CD4-positive, alpha-beta memory T cell (primary cell): ENCODE results near the gene LPAR5. TPM values are rescaled to one million over a fixed set of nuclear protein-coding genes. Genes with fewer than 3 reads are reported as not detected.

Source experiments
- CTCF ChIA-PET: fragments of 350-600 bp; sonication (Branson Sonifier 250); formaldehyde crosslinking; loops from one replicate; lab custom pipeline; 2021; ENCODE audit warnings: inconsistent platforms; ENCODE audit not compliant: partially characterized antibody; lab: Charles Lee
- POLR2A ChIA-PET: fragments of 350-600 bp; sonication (Branson Sonifier 250); formaldehyde crosslinking; loops from one replicate; lab custom pipeline; 2021; ENCODE audit not compliant: partially characterized antibody; lab: Charles Lee
- DNase-seq, 5 donors: peaks; one replicate each; pipeline versions ENCODE4 v3.0.0 to v3.0.0-alpha.2; 2020 to 2022; ENCODE audit warnings: mixed read lengths in 1 of 5
- H3K27ac ChIP-seq: one replicate; pipeline ENCODE4 v1.7.0; 2013; ENCODE audit warnings: low read depth, low read length
- H3K27me3 ChIP-seq: 2 replicates; pipeline ENCODE4 v1.7.0; 2013; ENCODE audit warnings: mild to moderate bottlenecking, low read length, moderate library complexity; ENCODE audit not compliant: insufficient read depth
- H3K36me3 ChIP-seq: 2 replicates; pipeline ENCODE4 v1.7.0; 2013; ENCODE audit warnings: mild to moderate bottlenecking, low read length, moderate library complexity; ENCODE audit not compliant: insufficient read depth
- H3K4me1 ChIP-seq: 2 replicates; pipeline ENCODE4 v1.7.0; 2013; ENCODE audit warnings: mild to moderate bottlenecking, low read length, moderate library complexity; ENCODE audit not compliant: insufficient read depth
- H3K4me3 ChIP-seq, 2 donors: one replicate each; pipeline ENCODE4 v1.7.0; 2013; ENCODE audit warnings: low read length in 2 of 2, mild to moderate bottlenecking in 1 of 2
- H3K9me3 ChIP-seq, 2 donors: one replicate each; pipeline ENCODE4 v1.7.0; 2013; ENCODE audit warnings: low read length in 2 of 2, control low read depth in 1 of 2; ENCODE audit not compliant: control insufficient read depth in 1 of 2
- H3K27ac Mint-ChIP-seq, 7 donors: one replicate each; pipeline ENCODE4 v1.8.0; 2020 to 2021; ENCODE audit warnings: mixed read lengths in 7 of 7, mild to moderate bottlenecking in 6 of 7, inconsistent platforms in 3 of 7, moderate library complexity in 3 of 7
- H3K27me3 Mint-ChIP-seq, 2 donors: one replicate each; pipeline ENCODE4 v1.8.0; 2020 to 2021; ENCODE audit warnings: mixed read lengths in 2 of 2
- H3K36me3 Mint-ChIP-seq, 2 donors: one replicate each; pipeline ENCODE4 v1.8.0; 2020 to 2021; ENCODE audit warnings: mixed read lengths in 2 of 2, inconsistent platforms in 1 of 2, mild to moderate bottlenecking in 1 of 2
- H3K4me1 Mint-ChIP-seq, 4 donors: one replicate each; pipeline ENCODE4 v1.8.0; 2020 to 2021; ENCODE audit warnings: mixed read lengths in 4 of 4, mild to moderate bottlenecking in 1 of 4
- H3K4me3 Mint-ChIP-seq, 8 donors: one replicate each; pipeline ENCODE4 v1.8.0; 2020 to 2021; ENCODE audit warnings: mixed read lengths in 8 of 8, mild to moderate bottlenecking in 7 of 8, moderate library complexity in 6 of 8, inconsistent platforms in 3 of 8
- H3K9me3 Mint-ChIP-seq, 8 donors: one replicate each; pipeline ENCODE4 v1.8.0; 2020 to 2021; ENCODE audit warnings: mixed read lengths in 8 of 8, mild to moderate bottlenecking in 5 of 8, inconsistent platforms in 3 of 8, moderate library complexity in 1 of 8
- intact Hi-C: fragments of 100-400 bp; cut with micrococcal nuclease; formaldehyde crosslinking; loops from one replicate; pipeline ENCODE4 v1.15.1; 2023
- polyA plus RNA-seq, 2 donors: library from polyadenylated mRNA; unstranded; fragments of 300-500 nt; fragmentation: Illumina TruSeq; gene quantifications; one replicate each; pipeline ENCODE4 v1.2.3, GENCODE V29; 2021
- total RNA-seq, 2 experiments: library from RNA; stranded (reverse); gene quantifications; one replicate each; pipeline ENCODE4 v1.2.3, GENCODE V29; 2021

Gene LPAR5
- total and polyA plus RNA-seq, 4 experiments from 2014 or later, result 5.4 to 11.9 (median 10.6) TPM

DNA sequence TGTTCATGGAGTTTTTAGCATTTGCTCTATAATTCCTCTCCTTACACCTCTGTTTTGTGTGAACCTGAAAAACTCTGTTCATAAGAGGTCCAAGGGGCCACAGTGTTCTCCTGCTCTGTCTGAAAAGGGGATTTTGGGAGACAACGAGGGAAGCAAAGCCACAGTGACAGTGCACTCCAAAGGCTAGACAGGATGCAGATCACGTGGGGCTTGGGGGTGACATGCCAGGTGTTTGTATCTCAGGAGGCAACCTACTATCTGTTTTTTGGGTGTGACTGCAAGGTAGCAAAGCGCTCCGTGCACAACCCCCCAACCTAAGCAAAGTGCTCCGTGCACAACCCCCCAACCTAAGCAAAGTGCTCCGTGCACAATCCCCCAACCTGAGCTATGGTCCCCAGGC, 23.5 kb downstream of the LPAR5 start:
- Mint-ChIP-seq H3K36me3 (no peaks in the 10 kb centered on the region), H3K4me1 (peaks cover 21 to 43% (median 30%) of the 10 kb centered on the region in 4 donors), H3K27ac (peak overlapping the region; percentile 81 to 95 (median 89)), H3K9me3 (no peaks in the 10 kb centered on the region), H3K27me3 (no peaks in the 10 kb centered on the region), H3K4me3 (peak overlapping the region; percentile 34 to 81 (median 68))
- Histone ChIP-seq H3K27ac (peak overlapping the region; percentile 37), H3K36me3 (no peaks in the 10 kb centered on the region), H3K4me3 (peak overlapping the region in 1 of 2 donors; percentile 17), H3K27me3 (no peaks in the 10 kb centered on the region), H3K9me3 (no peaks in the 10 kb centered on the region), H3K4me1 (peaks cover 38% of the 10 kb centered on the region)
- POLR2A ChIA-PET, result interaction anchor here (1.0 to 3.9 kb wide), 11 partner anchors 9 to 240 kb away, joined by 3 to 24 read pairs (median 6); partner anchors contain the start of genes CDCA3, COPS7A, LPAR5 and NOP2
- intact Hi-C loops, result no loop called here
- CTCF ChIA-PET, result interaction anchor here (0.7 to 2.1 kb wide), 6 partner anchors 10 to 222 kb away, joined by 3 to 9 read pairs (median 4); no protein-coding TSS in a partner anchor
- peak in 3 of 5 donors; percentile 36 to 68 (median 40) for DNase-seq

DNA sequence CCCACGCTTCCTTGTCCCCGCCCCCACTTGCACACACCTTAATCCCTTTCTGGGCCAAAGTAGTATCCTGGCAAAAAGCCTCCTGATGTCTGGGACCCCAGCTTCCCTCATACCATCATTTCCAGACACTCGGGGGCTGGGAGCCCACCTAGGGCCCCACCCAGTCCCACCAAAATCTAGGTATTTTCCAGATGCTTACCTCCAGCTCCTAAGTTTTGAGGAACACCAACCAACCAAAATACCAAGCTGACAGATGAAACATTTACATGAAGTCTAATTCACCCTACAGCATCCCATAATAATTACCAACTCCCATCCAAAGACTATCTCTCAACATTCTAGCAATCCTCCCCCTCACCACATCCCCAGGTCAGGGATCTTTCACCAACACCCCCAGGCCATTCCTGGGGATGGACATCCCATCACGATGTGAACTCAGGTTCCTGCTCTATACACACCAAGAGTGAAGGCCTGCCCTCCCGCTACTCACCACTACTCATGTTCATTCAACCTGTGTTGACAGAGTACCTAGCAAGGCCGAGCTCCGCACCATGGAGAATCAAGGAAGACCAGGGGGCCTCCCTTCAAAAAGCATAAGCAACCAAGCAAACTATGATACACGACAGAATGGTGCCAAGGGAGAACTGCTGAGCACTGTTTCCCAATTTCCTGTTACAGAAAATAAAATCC, 27.0 kb downstream of the LPAR5 start:
- intact Hi-C loops, result loop anchor here (1.0 kb wide), 1 partner anchor 9 kb away; no protein-coding TSS in a partner anchor
- H3K36me3 ChIP-seq, result no peaks in the 10 kb centered on the region
- no peak overlapping the region for H3K27ac ChIP-seq
- no peak overlapping the region for H3K4me3 Mint-ChIP-seq
- H3K4me3 ChIP-seq, result no peak overlapping the region
- ChIA-PET POLR2A (interaction anchor here (0.6 to 1.9 kb wide), 12 partner anchors 9 to 264 kb away, joined by 3 to 25 read pairs (median 4); partner anchors contain the start of genes GAPDH, MLF2, NOP2 and SPSB2), CTCF (interaction anchor here (0.6 to 1.9 kb wide), 3 partner anchors 8 to 115 kb away, joined by 3 to 9 read pairs (median 3); no protein-coding TSS in a partner anchor)
- no peaks in the 10 kb centered on the region for H3K27me3 ChIP-seq
- no peak overlapping the region for H3K27ac Mint-ChIP-seq
- H3K27me3 Mint-ChIP-seq, result no peaks in the 10 kb centered on the region
- peaks cover 0 to 15% of the 10 kb centered on the region in 2 donors for H3K36me3 Mint-ChIP-seq
- H3K4me1 ChIP-seq, result peaks cover 56% of the 10 kb centered on the region
- no peaks in the 10 kb centered on the region for H3K9me3 ChIP-seq
- H3K4me1 Mint-ChIP-seq, result peaks cover 37 to 54% (median 44%) of the 10 kb centered on the region in 4 donors
- peaks cover 0 to 1% (median 0%) of the 10 kb centered on the region in 8 donors for H3K9me3 Mint-ChIP-seq
- DNase-seq, result peak in 2 of 5 donors; percentile 38 to 68

DNA sequence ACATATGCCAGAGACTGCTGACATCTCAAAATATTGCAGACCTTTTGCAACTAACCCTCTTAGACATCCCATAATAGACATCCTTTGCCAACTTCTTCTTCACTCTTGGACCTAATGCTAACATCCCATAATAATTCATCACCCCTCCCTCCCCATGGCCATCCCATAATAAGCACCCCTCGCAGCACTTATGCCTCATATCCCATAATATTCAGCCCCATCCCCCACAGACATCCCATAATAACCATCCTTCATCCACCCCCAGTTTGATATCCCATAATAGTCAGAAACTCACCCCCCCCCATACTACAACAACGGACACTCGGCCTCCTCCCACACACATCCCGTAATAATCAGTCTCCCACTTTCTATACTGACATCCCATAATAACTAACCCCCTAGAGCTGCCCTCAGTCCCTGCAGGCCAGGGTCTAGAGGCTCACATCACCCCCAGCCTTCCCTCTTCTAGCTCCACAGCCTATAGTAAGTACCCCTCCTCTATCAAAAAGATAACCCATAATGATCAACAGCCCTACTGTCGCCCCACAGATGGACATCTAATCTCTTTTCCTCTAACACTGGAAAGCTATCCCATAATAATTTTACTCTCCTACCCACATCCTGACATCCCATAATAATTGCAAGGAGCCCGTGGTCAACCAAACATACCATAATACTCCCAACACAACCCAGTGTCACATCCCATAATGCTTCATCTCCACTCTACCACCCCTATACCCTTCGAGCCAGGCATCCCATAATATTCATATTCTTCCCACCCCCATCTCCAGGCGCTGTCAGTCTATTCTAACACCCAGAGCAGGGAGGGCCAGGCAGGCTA, 27.8 kb downstream of the LPAR5 start:
- H3K9me3 Mint-ChIP-seq, result peaks cover 0 to 1% (median 0%) of the 10 kb centered on the region in 8 donors
- CTCF ChIA-PET, result interaction anchor here (0.6 to 1.9 kb wide), 3 partner anchors 9 to 115 kb away, joined by 3 to 9 read pairs (median 3); no protein-coding TSS in a partner anchor
- H3K4me3 ChIP-seq, result no peak overlapping the region
- no peaks in the 10 kb centered on the region for H3K36me3 ChIP-seq
- intact Hi-C loops, result loop anchor here (1.0 to 2.0 kb wide), 6 partner anchors 9 to 244 kb away; partner anchors contain the start of genes IFFO1, ING4, NOP2 and USP5
- H3K27me3 Mint-ChIP-seq, result no peaks in the 10 kb centered on the region
- H3K9me3 ChIP-seq, result no peaks in the 10 kb centered on the region
- H3K4me1 Mint-ChIP-seq, result peaks cover 41 to 55% (median 47%) of the 10 kb centered on the region in 4 donors
- POLR2A ChIA-PET, result interaction anchor here (0.6 to 1.9 kb wide), 13 partner anchors 9 to 265 kb away, joined by 3 to 25 read pairs (median 4); partner anchors contain the start of genes GAPDH, MLF2, NOP2 and SPSB2
- peaks cover 58% of the 10 kb centered on the region for H3K4me1 ChIP-seq
- DNase-seq, result peak; percentile 74 to 90 (median 79)
- H3K27ac Mint-ChIP-seq, result no peak overlapping the region
- peaks cover 0 to 22% of the 10 kb centered on the region in 2 donors for H3K36me3 Mint-ChIP-seq
- no peak overlapping the region for H3K4me3 Mint-ChIP-seq
- H3K27me3 ChIP-seq, result no peaks in the 10 kb centered on the region
- peak overlapping the region; percentile 84 for H3K27ac ChIP-seq

DNA sequence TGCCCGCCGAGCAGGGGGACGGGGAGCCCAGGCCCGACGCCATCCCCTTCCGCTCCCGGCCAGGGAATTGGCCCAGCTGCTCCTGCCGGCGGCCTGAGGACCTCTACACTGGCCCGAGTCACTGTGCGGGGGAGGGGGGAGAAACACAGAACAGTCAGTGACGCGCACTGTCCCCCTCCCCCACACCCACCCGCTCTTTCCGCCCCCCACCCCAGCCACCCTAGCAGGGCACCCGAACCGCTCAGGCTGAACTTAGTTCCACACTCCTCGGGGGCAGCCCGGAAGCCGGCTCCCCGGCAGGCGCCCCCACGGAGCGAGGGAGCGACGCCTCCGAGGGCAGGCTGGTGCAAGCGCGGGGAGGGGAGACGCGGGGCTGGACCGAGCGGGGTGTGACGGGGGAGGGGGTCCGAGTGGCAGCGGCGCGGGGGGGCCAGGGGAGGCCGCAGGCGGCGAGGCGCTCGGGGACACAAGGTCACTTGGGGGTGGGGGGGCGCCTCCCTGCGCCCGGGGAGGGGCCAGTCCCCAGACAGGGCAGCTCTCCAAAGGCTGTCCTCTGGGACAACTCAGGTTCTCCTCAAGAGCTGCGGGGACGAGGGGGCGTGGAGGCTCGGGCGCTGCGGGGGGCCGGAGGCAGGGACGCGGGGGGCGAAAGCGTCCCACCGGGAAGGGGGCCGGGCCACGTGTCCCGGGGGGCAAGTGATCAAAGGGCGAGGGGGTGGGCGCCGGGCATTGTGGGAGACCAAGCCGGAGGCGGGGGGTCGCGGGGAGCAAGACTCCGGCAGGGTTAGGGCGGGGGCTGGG, 29.2 kb downstream of the LPAR5 start:
- intact Hi-C loops, result loop anchor here (1.0 to 2.0 kb wide), 5 partner anchors 38 to 246 kb away; partner anchors contain the start of genes IFFO1, ING4, NOP2 and USP5
- peaks cover 38 to 55% (median 47%) of the 10 kb centered on the region in 4 donors for H3K4me1 Mint-ChIP-seq

DNA sequence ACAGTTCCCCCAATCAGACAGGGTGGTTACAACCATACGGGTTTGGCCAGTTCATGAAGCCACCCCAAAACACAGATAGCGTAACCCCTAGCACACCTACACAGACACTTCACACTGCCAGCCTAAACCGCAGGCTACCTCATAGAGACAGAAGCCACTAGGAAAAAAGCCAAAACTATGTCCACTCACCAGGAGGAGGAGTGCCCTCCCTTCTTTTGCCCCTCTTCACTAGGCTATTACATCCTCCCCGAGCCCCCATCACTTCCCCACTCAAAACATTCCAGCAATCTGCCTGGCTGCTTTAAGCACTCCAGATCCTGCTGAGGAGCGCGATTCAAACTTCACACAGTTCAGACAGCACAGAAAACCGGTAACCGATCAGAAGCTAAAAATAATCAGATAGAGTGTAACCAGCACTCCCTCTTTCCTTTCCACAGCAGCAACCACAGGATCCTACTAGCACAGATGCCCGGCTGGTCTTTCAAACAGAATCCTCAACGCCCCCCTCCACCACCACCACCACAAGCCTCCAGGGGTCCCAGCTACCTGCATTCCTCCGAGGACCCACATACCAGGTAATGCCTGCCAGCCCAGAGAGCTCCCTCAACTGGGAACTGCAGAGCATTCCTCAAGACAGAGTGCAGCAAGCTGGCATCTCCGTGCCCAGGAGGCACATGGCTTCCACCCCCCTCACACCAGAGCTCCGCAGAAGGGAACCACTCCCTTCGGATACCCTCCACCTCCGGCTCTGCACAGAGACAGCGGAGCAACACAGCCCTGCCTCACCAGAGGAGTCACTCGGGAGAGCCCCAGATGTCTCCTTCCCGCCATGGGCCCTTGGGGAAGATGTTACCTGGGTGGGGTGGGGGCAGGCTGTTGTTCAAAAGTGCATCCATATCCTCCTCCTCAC, 30.1 kb downstream of the LPAR5 start:
- Mint-ChIP-seq H3K27me3 (no peaks in the 10 kb centered on the region), H3K4me1 (peaks cover 33 to 52% (median 42%) of the 10 kb centered on the region in 4 donors), H3K9me3 (peaks cover 0 to 3% (median 0%) of the 10 kb centered on the region in 8 donors), H3K27ac (peak overlapping the region; percentile 89 to 98 (median 95)), H3K4me3 (peak overlapping the region in 5 of 8 donors; percentile 91 to 95 (median 93)), H3K36me3 (peaks cover 17 to 45% of the 10 kb centered on the region in 2 donors)
- ChIA-PET CTCF (interaction anchor here (0.8 to 3.3 kb wide), 12 partner anchors 8 to 220 kb away, joined by 3 to 17 read pairs (median 4); partner anchors contain the start of genes IFFO1 and PTMS), POLR2A (interaction anchor here (0.6 to 4.6 kb wide), 24 partner anchors 9 to 338 kb away, joined by 3 to 27 read pairs (median 5); partner anchors contain the start of genes C12orf57, CDCA3, COPS7A and LPAR5)
- Histone ChIP-seq H3K36me3 (peaks cover 22% of the 10 kb centered on the region), H3K4me3 (peak overlapping the region; percentile 21 to 62), H3K4me1 (peaks cover 50% of the 10 kb centered on the region), H3K9me3 (no peaks in the 10 kb centered on the region), H3K27ac (peak overlapping the region; percentile 84), H3K27me3 (no peaks in the 10 kb centered on the region)
- intact Hi-C loops, result loop anchor here (2.0 kb wide), 1 partner anchor 37 kb away; the partner anchor contains the start of gene NOP2
- DNase-seq, result peak; percentile 46 to 82 (median 54)

More for the DNA sequence above, 29.2 kb downstream of the LPAR5 start:
- H3K4me3 Mint-ChIP-seq, result peak overlapping the region in 5 of 8 donors; percentile 91 to 95 (median 93)
- ChIA-PET POLR2A (interaction anchor here (0.8 to 4.6 kb wide), 17 partner anchors 8 to 245 kb away, joined by 3 to 27 read pairs (median 7); partner anchors contain the start of genes CDCA3, COPS7A, LPAR5 and NOP2), CTCF (interaction anchor here (0.8 to 1.6 kb wide), 6 partner anchors 9 to 160 kb away, joined by 3 to 7 read pairs (median 4); partner anchors contain the start of genes IFFO1 and PTMS)
- H3K27ac Mint-ChIP-seq, result peak overlapping the region; percentile 89 to 98 (median 95)
- peaks cover 9 to 36% of the 10 kb centered on the region in 2 donors for H3K36me3 Mint-ChIP-seq
- Histone ChIP-seq H3K36me3 (peaks cover 13% of the 10 kb centered on the region), H3K4me3 (peak overlapping the region; percentile 21 to 62), H3K9me3 (no peaks in the 10 kb centered on the region), H3K4me1 (peaks cover 58% of the 10 kb centered on the region), H3K27me3 (no peaks in the 10 kb centered on the region), H3K27ac (peak overlapping the region; percentile 84)
- no peaks in the 10 kb centered on the region for H3K27me3 Mint-ChIP-seq
- H3K9me3 Mint-ChIP-seq, result peaks cover 0 to 3% (median 0%) of the 10 kb centered on the region in 8 donors
- DNase-seq, result peak; percentile 64 to 82 (median 65)
